OCI-LY1 (cell line): ENCODE results near the gene ACOX1.

Source experiments
- H2AFZ ChIP-seq: fragments of 200-600 bp; sonication (generic), shearing (Covaris generic); 2 replicates; pipeline ENCODE4 v1.6.0; 2014; ENCODE audit warnings: antibody characterized with exemption, mild to moderate bottlenecking, low read length
- H3F3A ChIP-seq: fragments of 200-600 bp; sonication (generic), shearing (Covaris generic); 2 replicates; pipeline ENCODE4 v1.6.0; 2014; ENCODE audit warnings: mild to moderate bottlenecking, antibody characterized with exemption, low read length, moderate library complexity; ENCODE audit not compliant: insufficient read depth
- H3K27ac ChIP-seq: fragments of 200-600 bp; sonication (generic); 2 replicates; pipeline ENCODE4 v1.5.1; 2014; ENCODE audit warnings: low read length, mixed run types, mild to moderate bottlenecking, low read depth; ENCODE audit not compliant: poor library complexity, severe bottlenecking
- H3K27me3 ChIP-seq: fragments of 200-600 bp; sonication (generic); 2 replicates; pipeline ENCODE4 v1.6.0; 2014; ENCODE audit warnings: antibody characterized with exemption, mild to moderate bottlenecking, low read length, moderate library complexity; ENCODE audit not compliant: insufficient read depth
- H3K36me3 ChIP-seq: fragments of 200-600 bp; sonication (generic); 2 replicates; pipeline ENCODE4 v1.6.1; 2014; ENCODE audit warnings: mild to moderate bottlenecking, antibody characterized with exemption, low read length, moderate library complexity, mixed read lengths; ENCODE audit not compliant: insufficient read depth
- H3K4me1 ChIP-seq: fragments of 200-600 bp; sonication (generic); 2 replicates; pipeline ENCODE4 v1.5.1; 2014; ENCODE audit warnings: mild to moderate bottlenecking, low read length, moderate library complexity; ENCODE audit not compliant: insufficient read depth, severe bottlenecking
- H3K4me2 ChIP-seq: fragments of 200-600 bp; sonication (generic), shearing (Covaris generic); 2 replicates; pipeline ENCODE4 v1.6.1; 2014; ENCODE audit warnings: low read length
- H3K4me3 ChIP-seq: fragments of 200-600 bp; sonication (generic); 2 replicates; pipeline ENCODE4 v1.5.1; 2014; ENCODE audit warnings: low read length, low read depth, mild to moderate bottlenecking, mixed read lengths; ENCODE audit not compliant: poor library complexity, severe bottlenecking
- H3K79me2 ChIP-seq: fragments of 200-600 bp; shearing (Covaris generic); 2 replicates; pipeline ENCODE4 v1.6.1; 2016; ENCODE audit warnings: mixed run types, low read length, mixed read lengths; ENCODE audit not compliant: insufficient read depth
- H3K9ac ChIP-seq: fragments of 200-600 bp; sonication (generic), shearing (Covaris generic); 2 replicates; pipeline ENCODE4 v1.6.1; 2014; ENCODE audit warnings: mild to moderate bottlenecking, low read length, mixed read lengths
- H3K9me2 ChIP-seq: fragments of 200-600 bp; sonication (generic), shearing (Covaris generic); 2 replicates; pipeline ENCODE4 v1.6.1; 2014; ENCODE audit warnings: low read depth, mild to moderate bottlenecking, low read length, mixed read lengths
- H3K9me3 ChIP-seq: fragments of 200-600 bp; shearing (Covaris generic); 2 replicates; pipeline ENCODE4 v1.6.1; 2014; ENCODE audit warnings: low read length, mixed read lengths
- H4K20me1 ChIP-seq: fragments of 200-600 bp; sonication (generic), shearing (Covaris generic); 2 replicates; pipeline ENCODE4 v1.6.0; 2016; ENCODE audit warnings: mild to moderate bottlenecking, low read length; ENCODE audit not compliant: insufficient read depth
- CTCF ChIP-seq: fragments of 200-600 bp; sonication (generic), shearing (Covaris generic); IDR thresholded peaks from 2 replicates; pipeline ENCODE4 v1.5.1; 2017; ENCODE audit warnings: mild to moderate bottlenecking, antibody characterized with exemption, low read length, moderate library complexity, mixed read lengths
- EZH2 ChIP-seq: fragments of 200-600 bp; sonication (generic), shearing (Covaris generic); IDR thresholded peaks from 2 replicates; pipeline ENCODE4 v1.8.0; 2017; ENCODE audit warnings: borderline replicate concordance, mixed run types, mild to moderate bottlenecking, antibody characterized with exemption, low read length, moderate library complexity, mixed read lengths

ACOX1 gene

DNA sequence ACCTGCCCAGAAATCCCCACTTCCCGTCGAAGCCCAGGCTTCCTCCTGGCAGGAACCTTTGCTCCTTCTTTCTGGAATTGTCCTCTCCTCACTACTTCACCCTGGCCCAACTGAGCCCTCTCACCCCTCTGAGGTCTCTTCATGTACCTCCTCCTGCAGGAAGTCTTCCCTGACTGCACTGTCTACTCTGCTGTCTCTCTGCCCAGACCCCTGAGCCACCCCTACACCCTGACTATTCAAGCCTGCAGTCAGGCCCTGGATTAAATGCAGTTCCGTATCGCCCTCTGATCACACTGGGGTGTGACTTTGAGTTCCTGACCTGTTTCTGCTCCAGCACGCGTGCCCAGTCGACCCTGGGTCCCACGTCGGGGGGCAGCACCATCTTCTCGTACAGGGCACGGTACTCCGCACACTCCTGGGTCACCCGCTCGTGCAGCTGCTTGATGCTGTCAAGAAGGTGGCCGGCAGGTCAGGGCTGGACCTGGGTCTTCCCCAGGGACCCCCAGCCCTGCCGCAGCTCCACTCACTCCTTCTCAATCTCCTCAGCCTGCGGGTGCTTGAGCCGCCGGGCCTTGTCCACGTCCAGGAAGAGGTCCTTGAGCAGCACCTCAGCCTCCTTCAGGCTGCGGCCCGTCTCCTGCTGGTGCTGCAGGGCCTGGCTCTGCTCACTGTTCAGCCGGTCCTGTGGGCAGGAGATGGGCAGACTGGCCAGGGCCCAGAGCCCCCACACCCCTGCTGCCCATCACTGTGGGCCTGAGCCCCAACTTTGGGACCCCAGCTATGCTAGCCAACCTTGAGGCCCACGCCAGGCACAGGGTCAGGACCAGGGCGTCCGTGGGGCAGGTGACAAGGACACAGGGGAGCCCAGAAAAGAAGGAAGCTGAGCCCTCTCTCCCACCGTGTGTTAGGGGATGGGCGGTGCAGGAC is 44.3 kb upstream of the ACOX1 start:
- Histone ChIP-seq H3K79me2 (no peaks in the 10 kb centered on the region), H3K9me3 (no peaks in the 10 kb centered on the region), H3K36me3 (no peaks in the 10 kb centered on the region), H3F3A (no peaks in the 10 kb centered on the region), H3K27me3 (peaks cover 5% of the 10 kb centered on the region; the same call in 1 of the 2 replicates), H3K9ac (no peak overlapping the region), H4K20me1 (no peaks in the 10 kb centered on the region), H3K27ac (no peak overlapping the region), H3K9me2 (no peaks in the 10 kb centered on the region), H3K4me3 (no peak overlapping the region), H3K4me1 (peaks cover 5% of the 10 kb centered on the region), H2AFZ (no peak overlapping the region), H3K4me2 (no peak overlapping the region)
- no peak for TF ChIP-seq EZH2
- no peak for TF ChIP-seq CTCF

GRCh38 chr17:76022285-76022684 is 43.3 kb upstream of the ACOX1 start:
- Histone ChIP-seq H3K4me3 (no peak overlapping the region), H2AFZ (no peak overlapping the region), H3K36me3 (no peaks in the 10 kb centered on the region), H3K79me2 (no peaks in the 10 kb centered on the region), H3K9me3 (no peaks in the 10 kb centered on the region), H3K27ac (no peak overlapping the region), H3K4me2 (peak overlapping the region; percentile 15; the same call in 1 of the 2 replicates), H3K27me3 (peaks cover 5% of the 10 kb centered on the region; the same call in 1 of the 2 replicates), H3K9me2 (no peaks in the 10 kb centered on the region), H3F3A (no peaks in the 10 kb centered on the region), H4K20me1 (no peaks in the 10 kb centered on the region), H3K9ac (no peak overlapping the region), H3K4me1 (peaks cover 5% of the 10 kb centered on the region)
- TF ChIP-seq EZH2 (no peak), CTCF (no peak)

DNA sequence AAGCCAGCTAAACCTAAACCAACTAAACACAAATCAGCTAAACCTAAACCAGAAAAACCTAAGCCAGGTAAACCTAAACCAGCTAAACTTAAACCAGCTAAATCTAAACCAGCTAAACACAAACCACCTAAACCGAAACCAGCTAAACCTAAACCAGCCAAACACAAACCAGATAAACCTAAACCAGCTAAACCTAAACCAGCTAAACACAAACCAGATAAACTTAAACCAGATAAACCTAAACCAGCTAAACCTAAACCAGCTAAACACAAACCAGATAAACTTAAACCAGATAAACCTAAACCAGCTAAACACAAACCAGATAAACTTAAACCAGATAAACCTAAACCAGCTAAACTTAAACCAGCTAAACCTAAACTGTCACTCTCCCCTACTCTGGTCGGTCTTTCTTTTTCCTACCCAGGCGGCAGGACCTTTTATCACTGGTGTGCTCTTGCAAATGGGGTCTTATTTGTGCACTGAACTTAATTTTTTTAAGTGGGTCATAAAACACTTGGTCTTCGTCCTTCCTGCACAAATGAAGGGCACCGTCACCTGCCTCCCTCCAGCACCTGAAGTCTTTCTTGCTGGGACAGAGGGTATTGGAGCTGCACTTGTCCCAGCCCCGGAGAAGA is 41.0 kb upstream of the ACOX1 start:
- no peak overlapping the region for H3K4me2 ChIP-seq

More for the DNA sequence above, 41.0 kb upstream of the ACOX1 start:
- Histone ChIP-seq H3F3A (no peaks in the 10 kb centered on the region), H3K27me3 (peaks cover 5% of the 10 kb centered on the region; the same call in 1 of the 2 replicates), H3K9me2 (no peaks in the 10 kb centered on the region), H3K4me1 (peaks cover 5% of the 10 kb centered on the region), H3K9ac (no peak overlapping the region), H3K4me3 (no peak overlapping the region), H3K36me3 (no peaks in the 10 kb centered on the region), H3K9me3 (no peaks in the 10 kb centered on the region), H2AFZ (no peak overlapping the region), H3K27ac (no peak overlapping the region), H4K20me1 (no peaks in the 10 kb centered on the region), H3K79me2 (no peaks in the 10 kb centered on the region)
- TF ChIP-seq CTCF, result no peak
- no peak for TF ChIP-seq EZH2
